ENCODE measurements around the gene LRRC49.

- TF ChIP-seq CTCF (IDR thresholded peaks at IDR 0.05; ENCODE audit: low read depth, low read length, poor library complexity, severe bottlenecking) = no peak
- no peak for TF ChIP-seq EZH2phosphoT487 (IDR thresholded peaks at IDR 0.05; ENCODE audit: borderline replicate concordance, low read length)
Measured at GRCh38 chr15:71085809-71086208, 193.2 kb downstream of the LRRC49 start.
